OCI-LY7 (cell line): ENCODE data around the gene KIF5A. TPM values are rescaled to one million over a fixed set of nuclear protein-coding genes. Genes with fewer than 3 reads are reported as not detected.

Experiments
- BruUV-seq: library from RNA; stranded (reverse); fragments of 400-500 nt; replicated peaks from 2 replicates; lab custom pipeline; 2021; lab: Mats Ljungman, UMichigan
- CTCF ChIA-PET: fragments of 300-600 bp; sonication (Branson Sonifier 250); formaldehyde crosslinking; loops from one replicate; lab custom pipeline; 2022; ENCODE audit warnings: antibody characterized with exemption; ENCODE audit not compliant: unreplicated experiment; lab: Charles Lee
- POLR2A ChIA-PET: fragments of 300-600 bp; sonication (Branson Sonifier 250); formaldehyde crosslinking; loops from one replicate; lab custom pipeline; 2022; ENCODE audit warnings: antibody characterized with exemption; lab: Charles Lee
- DNase-seq: peaks from one replicate; pipeline ENCODE4 v3.0.0-alpha.2; 2015; ENCODE audit warnings: low spot score
- H2AFZ ChIP-seq: fragments of 200-600 bp; sonication (generic), shearing (Covaris generic); 2 replicates; pipeline ENCODE4 v1.6.1; 2014; ENCODE audit warnings: mild to moderate bottlenecking, antibody characterized with exemption, low read length, moderate library complexity
- H3K27ac ChIP-seq: fragments of 200-600 bp; sonication (generic); 2 replicates; pipeline ENCODE4 v1.5.1; 2014; ENCODE audit warnings: mixed run types, low read depth, mild to moderate bottlenecking, moderate library complexity, low read length, inconsistent platforms; ENCODE audit not compliant: poor library complexity, severe bottlenecking
- H3K36me3 ChIP-seq: fragments of 200-600 bp; sonication (generic); 2 replicates; pipeline ENCODE4 v1.6.1; 2014; ENCODE audit warnings: mild to moderate bottlenecking, antibody characterized with exemption, low read length, moderate library complexity, mixed read lengths; ENCODE audit not compliant: insufficient read depth
- H3K4me1 ChIP-seq: fragments of 200-600 bp; sonication (generic); 2 replicates; pipeline ENCODE4 v1.5.1; 2014; ENCODE audit warnings: mild to moderate bottlenecking, low read length; ENCODE audit not compliant: insufficient read depth, poor library complexity, severe bottlenecking
- H3K4me2 ChIP-seq: fragments of 200-600 bp; sonication (generic); 2 replicates; pipeline ENCODE4 v1.6.1; 2014; ENCODE audit warnings: mild to moderate bottlenecking, low read length
- H3K4me3 ChIP-seq: fragments of 200-600 bp; sonication (generic); 2 replicates; pipeline ENCODE4 v1.5.1; 2014; ENCODE audit warnings: mild to moderate bottlenecking, low read depth, low read length; ENCODE audit not compliant: poor library complexity, severe bottlenecking
- H3K79me2 ChIP-seq: fragments of 200-600 bp; sonication (generic); 2 replicates; pipeline ENCODE4 v1.6.1; 2016; ENCODE audit warnings: low read depth, mild to moderate bottlenecking, low read length, moderate library complexity, mixed read lengths; ENCODE audit not compliant: insufficient read depth
- H3K9me2 ChIP-seq: fragments of 200-600 bp; sonication (generic); 2 replicates; pipeline ENCODE4 v1.6.1; 2016; ENCODE audit warnings: mild to moderate bottlenecking, low read length, mixed read lengths; ENCODE audit not compliant: insufficient read depth
- H3K9me3 ChIP-seq: fragments of 200-600 bp; sonication (generic); 2 replicates; pipeline ENCODE4 v1.6.1; 2014; ENCODE audit warnings: mild to moderate bottlenecking, mixed run types, low read length, mixed read lengths
- H4K20me1 ChIP-seq: fragments of 200-600 bp; sonication (generic); 2 replicates; pipeline ENCODE4 v1.6.1; 2014; ENCODE audit warnings: mild to moderate bottlenecking, antibody characterized with exemption, low read length, moderate library complexity, mixed read lengths; ENCODE audit not compliant: insufficient read depth
- CTCF ChIP-seq: fragments of 200-600 bp; sonication (generic); conservative IDR thresholded peaks from 2 replicates; pipeline ENCODE4 v1.5.1; 2014; ENCODE audit warnings: mild to moderate bottlenecking, antibody characterized with exemption, low read length, moderate library complexity, mixed read lengths
- EZH2phosphoT487 ChIP-seq: fragments of 200-600 bp; sonication (generic); IDR thresholded peaks from 2 replicates; pipeline ENCODE4 v1.6.1; 2018; ENCODE audit warnings: low read depth, borderline replicate concordance, mild to moderate bottlenecking, mixed run types, antibody characterized with exemption, low read length, moderate library complexity, mixed read lengths
- intact Hi-C: fragments of 100-400 bp; cut with micrococcal nuclease; formaldehyde crosslinking; loops from one replicate; pipeline ENCODE4 v1.10.0; 2022; ENCODE audit not compliant: unreplicated experiment
- total RNA-seq, 2 experiments: library from RNA; depleted of rRNA in 1 of 2; stranded (reverse); fragments of >200 nt in 1 of 2; shearing (Covaris generic) in 1 of 2; gene quantifications; 2 replicates each; pipeline ENCODE4 v1.2.3, GENCODE V29; 2014 to 2022

The KIF5A gene
- total RNA-seq, 2 experiments from 2014 or later: 0.09 to 1.6 TPM

DNA sequence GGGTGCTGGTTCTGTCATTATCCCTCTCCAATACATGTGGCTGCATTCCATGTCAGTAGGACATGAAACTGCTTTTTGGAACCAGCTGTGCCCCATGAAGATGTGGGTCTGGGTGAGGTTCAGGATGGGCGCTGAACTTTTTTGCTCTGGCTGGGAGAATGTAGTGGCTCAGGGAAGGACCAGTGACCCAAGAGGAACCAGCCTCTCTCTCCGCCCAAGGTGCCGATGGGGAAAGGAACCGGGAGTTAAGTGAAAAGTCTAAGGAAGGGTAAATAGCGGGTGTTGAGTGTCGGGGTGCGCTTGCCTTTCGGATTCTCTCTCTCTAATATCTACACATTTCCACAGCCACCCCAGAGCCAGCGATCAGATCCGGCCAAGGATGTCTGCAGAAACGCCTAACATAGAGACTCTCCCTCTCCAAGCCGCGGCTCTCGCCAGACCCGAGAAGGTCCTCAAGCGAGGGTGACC is 69.2 kb downstream of the KIF5A start:
- Histone ChIP-seq H3K9me2 (no peaks in the 10 kb centered on the region), H2AFZ (no peak overlapping the region), H3K27ac (no peak overlapping the region), H3K4me2 (no peak overlapping the region), H4K20me1 (no peaks in the 10 kb centered on the region), H3K4me1 (peaks cover 11% of the 10 kb centered on the region), H3K79me2 (no peaks in the 10 kb centered on the region), H3K36me3 (no peaks in the 10 kb centered on the region), H3K9me3 (no peaks in the 10 kb centered on the region), H3K4me3 (no peak overlapping the region)
- ChIA-PET POLR2A (no interaction called here), CTCF (no interaction called here)
- TF ChIP-seq EZH2phosphoT487: no peak
- no peak for TF ChIP-seq CTCF
- DNase-seq: no peak
- intact Hi-C loops: no loop called here
- no TSS peak for BruUV-seq

GRCh38 chr12:57619434-57620244 is 69.8 kb downstream of the KIF5A start:
- ChIA-PET CTCF (no interaction called here), POLR2A (no interaction called here)
- H4K20me1 ChIP-seq: no peaks in the 10 kb centered on the region
- H2AFZ ChIP-seq: no peak overlapping the region
- H3K27ac ChIP-seq: no peak overlapping the region
- H3K4me3 ChIP-seq: no peak overlapping the region
- no peak overlapping the region for H3K4me2 ChIP-seq
- H3K79me2 ChIP-seq: no peaks in the 10 kb centered on the region
- peaks cover 4% of the 10 kb centered on the region for H3K4me1 ChIP-seq
- no peaks in the 10 kb centered on the region for H3K9me2 ChIP-seq
- TF ChIP-seq EZH2phosphoT487 (no peak), CTCF (no peak)
- no peaks in the 10 kb centered on the region for H3K36me3 ChIP-seq
- BruUV-seq: no TSS peak
- no peak for DNase-seq
- intact Hi-C loops: no loop called here
- no peaks in the 10 kb centered on the region for H3K9me3 ChIP-seq
